ENCODE data around the gene CHD5. TPM values are rescaled to one million over a fixed set of nuclear protein-coding genes. Genes with fewer than 3 reads are reported as not detected.

The CHD5 gene
- total and polyA plus RNA-seq, 4 donors: 0.10 to 0.55 (median 0.31) TPM

- Histone ChIP-seq H3K4me3 (no peak overlapping the region), H3K9me3 (ENCODE audit: control insufficient read depth in 4 of 4, insufficient read depth in 3 of 4, low read length in 3 of 4) (peaks cover 0 to 1% (median 0%) of the 10 kb centered on the region in 4 donors), H3K27ac (ENCODE audit: low read depth in 1 of 2, low read length in 1 of 2) (no peak overlapping the region), H3K9ac (ENCODE audit: insufficient read depth in 1 of 2, low read length in 2 of 2) (no peak overlapping the region), H3K4me1 (ENCODE audit: control insufficient read depth in 5 of 5, insufficient read depth in 5 of 5, low read length in 5 of 5) (no peaks in the 10 kb centered on the region), H3K36me3 (ENCODE audit: control insufficient read depth in 4 of 4, insufficient read depth in 4 of 4, low read length in 4 of 4) (no peaks in the 10 kb centered on the region), H3K27me3 (ENCODE audit: control insufficient read depth in 3 of 3, insufficient read depth in 3 of 3, low read length in 2 of 3) (peaks cover 0 to 8% (median 0%) of the 10 kb centered on the region in 3 donors)
- 79 to 83% methylated on average over 26 of the region's 26 CpGs for WGBS, 2 donors
- DNase-seq: no peak
- TF ChIP-seq, protein P1, sequence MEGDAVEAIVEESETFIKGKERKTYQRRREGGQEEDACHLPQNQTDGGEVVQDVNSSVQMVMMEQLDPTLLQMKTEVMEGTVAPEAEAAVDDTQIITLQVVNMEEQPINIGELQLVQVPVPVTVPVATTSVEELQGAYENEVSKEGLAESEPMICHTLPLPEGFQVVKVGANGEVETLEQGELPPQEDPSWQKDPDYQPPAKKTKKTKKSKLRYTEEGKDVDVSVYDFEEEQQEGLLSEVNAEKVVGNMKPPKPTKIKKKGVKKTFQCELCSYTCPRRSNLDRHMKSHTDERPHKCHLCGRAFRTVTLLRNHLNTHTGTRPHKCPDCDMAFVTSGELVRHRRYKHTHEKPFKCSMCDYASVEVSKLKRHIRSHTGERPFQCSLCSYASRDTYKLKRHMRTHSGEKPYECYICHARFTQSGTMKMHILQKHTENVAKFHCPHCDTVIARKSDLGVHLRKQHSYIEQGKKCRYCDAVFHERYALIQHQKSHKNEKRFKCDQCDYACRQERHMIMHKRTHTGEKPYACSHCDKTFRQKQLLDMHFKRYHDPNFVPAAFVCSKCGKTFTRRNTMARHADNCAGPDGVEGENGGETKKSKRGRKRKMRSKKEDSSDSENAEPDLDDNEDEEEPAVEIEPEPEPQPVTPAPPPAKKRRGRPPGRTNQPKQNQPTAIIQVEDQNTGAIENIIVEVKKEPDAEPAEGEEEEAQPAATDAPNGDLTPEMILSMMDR (IDR thresholded peaks at IDR 0.05; ENCODE audit: control extremely low read depth, extremely low read depth): no peak
- no peak for ATAC-seq (ENCODE audit: insufficient read depth, low FRiP score)
Observed at GRCh38 chr1:6154525-6155319, 25.4 kb downstream of the CHD5 start.

DNA sequence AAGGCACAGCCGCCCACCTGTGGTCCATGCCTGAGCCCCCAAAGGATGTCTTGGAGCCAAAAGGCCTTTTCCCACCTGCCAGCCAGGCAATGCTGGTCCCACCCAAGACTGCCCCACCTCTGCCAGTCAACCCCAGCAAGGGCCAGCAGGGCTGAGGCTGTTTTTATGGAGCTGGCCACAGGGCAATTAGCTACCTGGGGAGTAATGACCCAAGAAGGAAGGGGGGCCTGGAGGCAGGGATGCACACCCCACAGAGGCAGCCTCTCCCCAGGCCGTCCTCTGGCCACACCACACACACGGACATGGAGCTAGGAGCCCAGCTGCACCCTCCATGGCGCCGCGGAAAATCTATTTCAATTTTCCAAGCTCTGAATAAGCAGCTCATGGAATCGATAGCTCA, 27.2 kb downstream of the CHD5 start:
- H3K36me3 ChIP-seq (ENCODE audit: control insufficient read depth in 4 of 4, insufficient read depth in 4 of 4, low read length in 4 of 4): no peaks in the 10 kb centered on the region
- peaks cover 0 to 21% (median 9%) of the 10 kb centered on the region in 3 donors for H3K27me3 ChIP-seq (ENCODE audit: control insufficient read depth in 3 of 3, insufficient read depth in 3 of 3, low read length in 2 of 3)
- H3K9me3 ChIP-seq (ENCODE audit: control insufficient read depth in 4 of 4, insufficient read depth in 3 of 4, low read length in 3 of 4): peaks cover 0 to 5% (median 0%) of the 10 kb centered on the region in 4 donors
- H3K4me1 ChIP-seq (ENCODE audit: control insufficient read depth in 5 of 5, insufficient read depth in 5 of 5, low read length in 5 of 5): peaks cover 0 to 4% (median 0%) of the 10 kb centered on the region in 5 donors
- no peak overlapping the region for H3K9ac ChIP-seq (ENCODE audit: insufficient read depth in 1 of 2, low read length in 2 of 2)
- no peak for ATAC-seq (ENCODE audit: insufficient read depth, low FRiP score)
- WGBS, 2 donors: 84% methylated on average over 7 of the region's 7 CpGs
- H3K27ac ChIP-seq (ENCODE audit: low read depth in 1 of 2, low read length in 1 of 2): no peak overlapping the region
- DNase-seq: no peak
- H3K4me3 ChIP-seq: no peak overlapping the region
- TF ChIP-seq, protein P1 (IDR thresholded peaks at IDR 0.05; ENCODE audit: control extremely low read depth, extremely low read depth): no peak

DNA sequence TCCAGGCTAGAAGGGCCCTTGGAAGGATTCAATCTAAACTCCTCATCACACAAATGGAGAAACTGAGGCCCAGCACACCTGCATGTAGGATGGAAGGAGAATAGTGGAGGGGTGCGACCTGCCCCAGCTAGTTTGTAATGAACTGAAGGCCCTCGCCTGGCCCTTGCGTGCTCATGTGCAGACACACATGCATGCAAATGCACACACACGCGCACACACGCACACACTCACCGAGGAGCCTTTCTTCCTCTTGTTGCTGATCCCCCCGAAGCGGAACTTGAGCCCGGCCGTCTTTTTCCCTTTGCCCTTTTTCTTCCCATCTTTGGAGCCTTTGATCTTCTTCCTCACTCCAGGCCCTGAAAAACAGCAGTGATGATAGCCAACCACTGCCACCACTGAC, 27.9 kb downstream of the CHD5 start:
- Histone ChIP-seq H3K27me3 (ENCODE audit: control insufficient read depth in 3 of 3, insufficient read depth in 3 of 3, low read length in 2 of 3) (peaks cover 0 to 26% (median 9%) of the 10 kb centered on the region in 3 donors), H3K9ac (ENCODE audit: insufficient read depth in 1 of 2, low read length in 2 of 2) (no peak overlapping the region), H3K4me3 (no peak overlapping the region), H3K4me1 (ENCODE audit: control insufficient read depth in 5 of 5, insufficient read depth in 5 of 5, low read length in 5 of 5) (peaks cover 0 to 4% (median 0%) of the 10 kb centered on the region in 5 donors), H3K9me3 (ENCODE audit: control insufficient read depth in 4 of 4, insufficient read depth in 3 of 4, low read length in 3 of 4) (peaks cover 0 to 5% (median 0%) of the 10 kb centered on the region in 4 donors), H3K27ac (ENCODE audit: low read depth in 1 of 2, low read length in 1 of 2) (no peak overlapping the region), H3K36me3 (ENCODE audit: control insufficient read depth in 4 of 4, insufficient read depth in 4 of 4, low read length in 4 of 4) (no peaks in the 10 kb centered on the region)
- WGBS, 2 donors: 56 to 68% methylated on average over 11 of the region's 11 CpGs
- DNase-seq: no peak
- TF ChIP-seq, protein P1 (IDR thresholded peaks at IDR 0.05; ENCODE audit: control extremely low read depth, extremely low read depth): no peak
- no peak for ATAC-seq (ENCODE audit: insufficient read depth, low FRiP score)

Measured in lung (tissue), 12 donors.